GM21528 (cell line): Measurements from ENCODE around the gene KCNMB2.
"Not testable (repeated sequence)": the region's sequence is repeated elsewhere in the genome, so short reads cannot be mapped to it uniquely, and the experiment has no call there.

ENCODE experiments used
- ATAC-seq: cut with Tn5 transposase; IDR thresholded peaks from one replicate; pipeline ENCODE4 v1.9.1; 2021; ENCODE audit warnings: mild to moderate bottlenecking, moderate library complexity; ENCODE audit not compliant: unreplicated experiment, low FRiP score

KCNMB2 gene

DNA sequence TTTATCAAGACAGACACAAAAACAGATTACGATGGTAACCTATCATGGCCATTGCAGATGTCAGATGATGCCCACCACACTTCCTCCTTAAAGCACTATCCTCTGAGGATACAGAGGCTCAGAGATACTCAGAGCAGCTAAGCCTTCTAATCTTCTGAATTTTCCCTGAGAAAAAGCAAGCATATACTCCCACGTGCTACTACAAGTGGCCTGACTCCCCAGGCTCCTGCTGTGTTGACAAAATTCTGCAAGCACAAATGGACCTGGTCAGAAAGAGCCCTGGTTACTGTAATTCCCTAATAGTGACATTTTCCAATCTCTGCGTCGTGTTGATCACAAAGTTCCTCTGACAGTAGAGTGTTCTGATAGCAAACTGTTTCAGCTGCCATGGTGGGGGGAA lies 207.1 kb downstream of the KCNMB2 start:
- ATAC-seq = no peak

DNA sequence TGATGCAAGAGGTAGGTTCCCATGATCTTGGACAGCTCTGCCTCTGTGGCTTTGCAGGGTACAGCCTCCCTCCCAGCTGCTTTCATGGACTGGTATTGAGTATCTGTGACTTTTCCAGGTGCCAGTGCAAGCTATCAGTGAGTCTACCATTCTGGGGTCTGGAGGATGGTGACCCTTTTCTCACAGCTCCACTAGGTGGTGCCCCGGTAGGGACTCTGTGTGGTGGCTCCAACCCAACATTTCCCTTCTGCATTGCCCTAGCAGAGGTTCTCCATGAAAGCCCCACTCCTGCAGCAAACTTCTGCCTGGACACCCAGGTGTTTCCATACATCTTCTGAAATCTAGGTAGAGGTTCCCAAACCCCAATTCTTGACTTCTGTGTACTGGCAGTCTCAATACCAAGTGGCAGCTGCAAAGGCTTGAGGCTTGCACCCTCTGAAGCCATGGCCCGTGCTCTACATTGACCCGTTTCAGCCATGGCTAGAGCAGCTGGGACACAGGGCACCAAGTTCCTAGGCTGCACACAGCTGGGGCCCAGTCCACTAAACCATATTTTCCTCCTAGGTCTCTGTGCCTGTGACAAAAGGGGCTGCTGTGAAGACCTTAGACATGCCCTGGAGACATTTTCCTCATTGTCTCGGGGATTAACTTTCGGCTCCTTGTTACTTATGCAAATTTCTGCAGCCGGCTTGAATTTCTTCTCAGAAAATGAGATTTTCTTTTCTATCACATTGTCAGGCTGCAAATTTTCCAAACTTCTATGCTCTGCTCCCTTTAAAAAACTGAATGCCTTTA lies 209.8 kb downstream of the KCNMB2 start:
- not testable (repeated sequence) for ATAC-seq

- no peak for ATAC-seq
Measured at GRCh38 chr3:178748874-178749273, 212.6 kb downstream of the KCNMB2 start.

DNA sequence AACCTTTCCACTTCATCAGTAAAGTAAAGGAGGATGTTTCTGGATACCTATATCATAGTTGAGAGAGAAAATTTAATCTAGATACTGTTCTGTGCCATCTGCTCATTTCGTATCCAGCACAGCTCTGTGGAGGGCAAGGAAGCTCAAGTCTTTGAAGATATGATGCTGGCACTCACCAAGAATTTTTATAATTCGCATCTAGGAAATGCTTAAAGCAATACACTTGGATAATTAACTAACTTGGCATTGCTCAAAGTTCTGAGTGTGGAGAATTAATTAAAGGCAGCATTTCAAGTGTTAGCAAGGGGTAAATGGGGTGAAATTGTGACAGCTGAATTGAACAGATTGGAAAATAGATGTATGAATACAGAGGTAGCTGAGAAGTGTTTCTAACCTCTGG lies 213.2 kb downstream of the KCNMB2 start:
- no peak for ATAC-seq

GRCh38 chr3:178750639-178751300 lies 214.5 kb downstream of the KCNMB2 start:
- no peak for ATAC-seq

DNA sequence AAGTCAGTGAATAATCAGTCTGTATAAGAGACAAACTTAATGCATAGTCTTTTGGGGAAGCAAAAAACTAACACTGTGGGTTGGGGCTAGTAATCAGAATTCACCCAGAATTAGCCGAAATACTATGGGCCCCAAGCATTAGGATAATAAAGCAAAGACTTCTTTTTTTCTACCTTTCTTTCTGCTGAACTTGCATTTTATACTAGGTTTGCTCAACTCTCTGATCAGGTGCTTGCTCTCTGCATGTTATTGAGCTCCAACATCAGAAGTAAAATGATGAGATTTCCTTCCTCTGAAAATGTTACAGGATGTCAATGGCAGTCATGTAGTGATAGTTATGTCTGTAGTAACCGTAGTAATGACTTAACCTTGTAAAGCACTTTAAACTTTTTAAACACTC lies 216.6 kb downstream of the KCNMB2 start:
- ATAC-seq = no peak

DNA sequence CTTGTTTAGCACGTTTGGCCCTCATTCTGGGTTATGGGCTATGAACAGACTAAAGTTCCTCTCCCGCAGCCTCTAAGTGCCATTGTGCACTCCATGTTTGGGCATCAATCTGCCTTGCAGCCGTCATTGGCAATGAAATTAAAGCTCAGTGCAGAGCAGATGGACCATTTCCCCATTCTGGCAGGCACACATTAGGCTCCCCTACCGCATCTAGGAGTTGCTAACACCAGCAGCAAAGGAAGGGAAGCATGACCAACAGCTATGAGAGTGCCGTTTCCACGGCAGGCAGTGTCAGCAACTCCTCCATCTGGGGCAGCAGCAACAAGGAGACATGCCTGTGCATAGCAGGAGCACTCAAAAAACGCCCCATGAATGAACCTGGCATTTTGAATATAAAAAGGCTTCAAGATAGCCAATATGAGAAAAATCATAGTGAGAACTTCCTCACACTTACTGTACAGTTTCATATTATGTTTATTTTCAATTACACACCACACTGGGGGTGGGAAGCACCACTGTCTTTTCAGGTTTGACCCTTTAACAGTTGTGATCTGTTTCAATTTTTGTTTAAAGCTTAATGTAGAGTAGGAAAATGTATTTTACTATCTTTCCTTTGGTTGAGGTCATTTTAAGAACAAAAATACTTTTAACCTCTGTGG lies 218.7 kb downstream of the KCNMB2 start:
- no peak for ATAC-seq

GRCh38 chr3:178761024-178761423 lies 224.8 kb downstream of the KCNMB2 start:
- ATAC-seq = no peak

DNA sequence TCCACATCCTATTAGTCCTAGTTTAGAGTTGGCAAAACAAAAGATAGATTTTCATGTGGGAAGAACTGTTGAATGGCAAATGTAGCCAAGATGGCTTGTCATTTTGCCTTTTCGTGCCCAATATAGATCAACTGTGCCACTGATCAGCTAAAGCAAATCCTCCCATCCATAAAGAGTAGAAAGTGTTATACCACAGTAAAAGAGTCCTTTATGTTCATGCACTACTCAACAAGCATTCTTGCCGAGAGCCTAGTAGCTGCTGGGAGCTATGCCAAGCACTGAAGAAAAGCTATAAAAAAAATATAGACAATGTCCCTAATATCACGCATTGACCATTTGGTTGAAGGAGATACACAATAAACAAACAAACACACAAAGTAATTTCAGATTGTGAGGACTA lies 225.2 kb downstream of the KCNMB2 start:
- ATAC-seq = no peak

- ATAC-seq = no peak
Measured at GRCh38 chr3:178762385-178762784, 226.1 kb downstream of the KCNMB2 start.

GRCh38 chr3:178765472-178765871 lies 229.2 kb downstream of the KCNMB2 start:
- ATAC-seq = no peak

- no peak for ATAC-seq
Measured at GRCh38 chr3:178767581-178767980, 231.3 kb downstream of the KCNMB2 start.

GRCh38 chr3:178768072-178768864 lies 232.0 kb downstream of the KCNMB2 start:
- ATAC-seq = no peak

DNA sequence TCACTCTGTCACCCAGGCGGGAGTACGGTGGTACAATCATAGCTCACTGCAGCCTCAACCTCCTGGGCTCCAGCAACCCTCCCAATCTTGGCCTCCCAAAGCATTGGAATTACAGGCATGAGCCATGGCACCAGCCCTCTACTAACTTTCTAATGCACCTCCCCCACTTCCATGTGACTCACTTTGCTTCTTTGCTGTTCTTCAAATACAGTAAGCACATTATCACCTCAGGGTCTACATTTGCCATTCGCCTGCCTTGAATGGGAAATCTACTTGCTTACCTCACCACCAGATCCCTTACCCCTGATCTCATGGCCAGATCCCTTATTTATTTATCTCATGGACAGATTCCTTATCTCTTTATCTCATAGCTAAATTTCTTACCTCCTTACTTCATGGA lies 235.3 kb downstream of the KCNMB2 start:
- ATAC-seq = no peak

DNA sequence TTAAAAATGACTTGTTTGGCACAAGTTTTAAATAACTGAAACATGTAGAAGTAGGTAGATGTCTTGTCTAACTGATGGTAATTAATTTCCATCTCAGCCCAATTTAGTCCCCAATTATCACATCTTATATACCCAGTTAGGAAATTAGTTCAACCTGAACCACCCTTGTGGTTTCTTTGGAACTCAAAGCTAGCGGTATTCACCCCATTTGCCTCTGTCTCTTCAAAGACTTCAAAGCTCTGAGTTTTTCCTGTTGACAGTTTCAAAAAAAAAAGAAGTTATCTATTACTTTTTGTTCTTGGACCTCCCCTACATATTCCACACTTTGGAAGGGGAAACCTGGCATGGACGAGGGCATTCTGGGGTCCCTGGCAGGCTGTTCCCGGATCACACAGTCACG lies 236.5 kb downstream of the KCNMB2 start:
- no peak for ATAC-seq

GRCh38 chr3:178773358-178773757 lies 237.1 kb downstream of the KCNMB2 start:
- ATAC-seq = no peak

DNA sequence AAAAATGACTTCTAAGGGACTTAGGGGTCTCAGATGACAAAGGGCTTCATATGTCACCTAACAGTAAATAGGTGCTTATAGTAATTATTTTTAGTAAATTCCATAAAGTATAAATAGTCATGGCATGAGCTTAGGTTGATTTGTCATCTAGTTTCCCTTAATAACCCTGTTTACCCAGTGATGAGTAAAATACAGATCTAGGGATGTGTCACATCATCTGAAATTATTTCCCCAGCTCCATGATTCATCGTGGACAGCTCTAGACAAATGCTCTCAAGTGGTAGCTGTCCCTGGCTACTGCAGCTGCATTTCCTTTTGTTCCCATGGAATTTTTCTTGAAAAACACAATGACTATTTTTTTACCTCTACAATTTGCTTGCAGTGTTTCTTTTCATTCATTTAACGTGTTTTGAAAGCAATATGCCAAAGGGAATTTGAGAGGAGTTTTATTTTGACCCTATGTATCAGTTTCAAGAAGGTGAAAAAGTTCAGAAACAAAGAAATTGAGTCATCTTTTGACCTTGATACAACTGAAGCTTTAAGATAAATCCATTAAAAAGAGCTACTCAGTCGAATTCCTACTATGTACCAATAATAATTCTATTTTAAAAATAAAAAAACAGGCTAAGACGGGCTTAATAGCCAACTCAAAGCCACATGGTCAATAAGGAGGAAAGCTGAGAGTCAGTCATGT lies 241.6 kb downstream of the KCNMB2 start:
- no peak for ATAC-seq

DNA sequence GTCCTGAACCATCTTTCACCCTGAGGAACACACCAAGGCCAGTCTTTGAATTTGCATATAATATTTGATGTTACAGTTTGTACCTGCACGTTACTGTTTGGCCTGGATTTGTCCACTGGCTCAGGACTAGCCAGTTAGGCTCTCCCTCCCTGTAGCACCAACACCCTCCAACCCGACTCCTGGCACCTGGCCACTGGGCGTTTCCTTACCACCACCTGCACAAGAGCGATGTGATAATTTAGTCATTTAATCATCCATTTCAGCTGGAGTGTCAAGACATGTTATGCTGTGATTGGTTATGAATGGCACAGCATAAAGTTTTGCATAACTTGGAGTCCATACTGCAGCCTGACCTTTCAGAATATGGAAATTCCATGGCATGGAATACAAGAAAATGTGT lies 242.4 kb downstream of the KCNMB2 start:
- ATAC-seq = no peak

GRCh38 chr3:178785961-178786360 lies 249.7 kb downstream of the KCNMB2 start:
- ATAC-seq = no peak

GRCh38 chr3:178787960-178788359 lies 251.7 kb downstream of the KCNMB2 start:
- ATAC-seq = no peak
